ENCODE measurements around the gene FAM193A.

DNA sequence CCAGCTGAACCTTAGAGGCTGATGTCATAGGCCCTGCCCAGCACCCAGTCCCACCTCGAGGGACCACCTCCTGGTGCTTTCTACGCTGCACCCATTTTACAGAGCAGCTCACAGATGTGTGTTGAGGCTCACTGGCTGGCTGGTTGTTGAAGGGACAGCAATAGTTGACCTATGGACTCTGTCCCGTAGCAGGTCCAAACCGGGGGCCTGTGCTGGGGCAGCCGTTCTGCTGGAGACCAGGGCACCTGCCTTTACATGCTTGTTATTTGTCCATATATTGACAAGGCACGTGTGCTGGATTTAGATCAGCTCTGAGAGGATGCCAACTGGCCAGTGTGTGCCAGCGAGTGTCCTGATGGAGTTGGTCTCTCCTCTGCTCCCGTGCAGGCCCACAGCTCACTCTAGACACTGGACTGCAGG lies 161.6 kb downstream of the FAM193A start:
- TF ChIP-seq, protein P1, sequence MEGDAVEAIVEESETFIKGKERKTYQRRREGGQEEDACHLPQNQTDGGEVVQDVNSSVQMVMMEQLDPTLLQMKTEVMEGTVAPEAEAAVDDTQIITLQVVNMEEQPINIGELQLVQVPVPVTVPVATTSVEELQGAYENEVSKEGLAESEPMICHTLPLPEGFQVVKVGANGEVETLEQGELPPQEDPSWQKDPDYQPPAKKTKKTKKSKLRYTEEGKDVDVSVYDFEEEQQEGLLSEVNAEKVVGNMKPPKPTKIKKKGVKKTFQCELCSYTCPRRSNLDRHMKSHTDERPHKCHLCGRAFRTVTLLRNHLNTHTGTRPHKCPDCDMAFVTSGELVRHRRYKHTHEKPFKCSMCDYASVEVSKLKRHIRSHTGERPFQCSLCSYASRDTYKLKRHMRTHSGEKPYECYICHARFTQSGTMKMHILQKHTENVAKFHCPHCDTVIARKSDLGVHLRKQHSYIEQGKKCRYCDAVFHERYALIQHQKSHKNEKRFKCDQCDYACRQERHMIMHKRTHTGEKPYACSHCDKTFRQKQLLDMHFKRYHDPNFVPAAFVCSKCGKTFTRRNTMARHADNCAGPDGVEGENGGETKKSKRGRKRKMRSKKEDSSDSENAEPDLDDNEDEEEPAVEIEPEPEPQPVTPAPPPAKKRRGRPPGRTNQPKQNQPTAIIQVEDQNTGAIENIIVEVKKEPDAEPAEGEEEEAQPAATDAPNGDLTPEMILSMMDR (IDR thresholded peaks at IDR 0.05): no peak
- no peak for TF ChIP-seq EZH2 (IDR thresholded peaks at IDR 0.05; ENCODE audit: borderline replicate concordance, insufficient read depth, low read depth, low read length, poor library complexity, severe bottlenecking)

Measured in B cell (primary cell).